GM12878 (cell line): ENCODE data around the gene CIAPIN1. TPM values are rescaled to one million over a fixed set of nuclear protein-coding genes. Genes with fewer than 3 reads are reported as not detected.

Experiments used
- ATAC-seq: fragments of 200-7000 bp; cut with Tn5 transposase; 3 replicates; pipeline ENCODE4 v1.9.1; 2020; ENCODE audit warnings: mild to moderate bottlenecking, moderate library complexity
- BruUV-seq: library from RNA; stranded (reverse); fragments of 400-500 nt; replicated peaks from 2 replicates; lab custom pipeline; 2021; lab: Mats Ljungman, UMichigan
- CTCF ChIA-PET: fragments of 300-600 bp; sonication (Branson Sonifier 250); formaldehyde crosslinking; extraction: SDS; loops from one replicate; lab custom pipeline; 2021; ENCODE audit warnings: inconsistent platforms; lab: Yijun Ruan, JAX
- POLR2A ChIA-PET: fragments of 350-600 bp; formaldehyde crosslinking; extraction: SDS; loops from one replicate; lab custom pipeline; 2021; ENCODE audit warnings: inconsistent platforms; lab: Charles Lee
- RAD21 ChIA-PET: fragments of 300-600 bp; sonication (Branson Sonifier 250); formaldehyde crosslinking; loops from one replicate; lab custom pipeline; 2023; ENCODE audit warnings: antibody characterized with exemption; ENCODE audit not compliant: unreplicated experiment; lab: Charles Lee
- SMC1A ChIA-PET: fragments of 300-600 bp; sonication (Branson Sonifier 250); formaldehyde crosslinking; loops from one replicate; lab custom pipeline; 2023; ENCODE audit not compliant: unreplicated experiment, uncharacterized antibody; lab: Charles Lee
- DNase-seq: peaks from one replicate; pipeline ENCODE4 v3.0.0-alpha.2; 2011; ENCODE audit warnings: low read depth, low spot score
- FAIRE-seq: peaks from 3 replicates; lab custom pipeline; 2011; peaks lifted over from hg19 to GRCh38; lab: Jason Lieb, UNC
- H2AFZ ChIP-seq: 2 replicates; pipeline ENCODE4 v1.6.0; 2011; ENCODE audit warnings: low read depth, low read length, control low read depth; ENCODE audit not compliant: control insufficient read depth
- H3K27ac ChIP-seq: 2 replicates; pipeline ENCODE4 v1.5.1; 2011; ENCODE audit warnings: control low read depth; ENCODE audit not compliant: control insufficient read depth, insufficient read depth
- H3K27me3 ChIP-seq, 2 experiments: replicated peaks in 1 of 2; 2 replicates each; pipeline versions ENCODE4 v1.6.0 to v1.6.1; 2011; ENCODE audit warnings: low read length in 1 of 2; ENCODE audit not compliant: control insufficient read depth in 2 of 2, insufficient read depth in 2 of 2
- H3K36me3 ChIP-seq, 2 experiments: 2 replicates each; pipeline ENCODE4 v1.5.1; 2011; ENCODE audit warnings: low read length in 1 of 2; ENCODE audit not compliant: control insufficient read depth in 2 of 2, insufficient read depth in 2 of 2
- H3K4me1 ChIP-seq: 2 replicates; pipeline ENCODE4 v1.6.1; 2011; ENCODE audit warnings: mild to moderate bottlenecking, low read length, moderate library complexity, mixed read lengths; ENCODE audit not compliant: control insufficient read depth, insufficient read depth
- H3K4me2 ChIP-seq: 2 replicates; pipeline ENCODE4 v1.6.0; 2011; ENCODE audit warnings: control low read depth; ENCODE audit not compliant: control insufficient read depth, insufficient read depth
- H3K4me3 ChIP-seq: fragments of 200-600 bp; sonication (generic); 2 replicates; pipeline ENCODE4 v1.5.1; 2016
- H3K79me2 ChIP-seq: 2 replicates; pipeline ENCODE4 v1.6.0; 2011; ENCODE audit warnings: low read length; ENCODE audit not compliant: control insufficient read depth, insufficient read depth
- H3K9ac ChIP-seq: 2 replicates; pipeline ENCODE4 v1.8.0; 2011; ENCODE audit warnings: low read length, control low read depth, mixed read lengths; ENCODE audit not compliant: control insufficient read depth, insufficient read depth
- H3K9me3 ChIP-seq: replicated peaks from 3 replicates; pipeline ENCODE4 v1.5.1; 2011; ENCODE audit warnings: mild to moderate bottlenecking, low read length; ENCODE audit not compliant: control insufficient read depth, insufficient read depth
- H4K20me1 ChIP-seq: 2 replicates; pipeline ENCODE4 v1.6.0; 2011; ENCODE audit not compliant: control insufficient read depth, insufficient read depth
- ESRRA ChIP-seq: IDR thresholded peaks from 2 replicates; pipeline ENCODE4 v1.6.1; 2012; ENCODE audit warnings: mild to moderate bottlenecking, low read length, improper control_type of control experiment
- HDGF ChIP-seq: fragments of 450-650 bp; IDR thresholded peaks from 2 replicates; pipeline ENCODE4 v1.6.1; 2016; ENCODE audit warnings: antibody characterized with exemption
- LARP7 ChIP-seq: fragments of 450-650 bp; IDR thresholded peaks from 2 replicates; pipeline ENCODE4 v1.6.1; 2017; ENCODE audit warnings: mild to moderate bottlenecking
- MAX ChIP-seq: IDR thresholded peaks from 2 replicates; pipeline ENCODE4 v1.6.1; 2012; ENCODE audit warnings: low read depth, low read length, improper control_type of control experiment
- MYC ChIP-seq: IDR thresholded peaks from 2 replicates; pipeline ENCODE4 v1.6.1; 2011; ENCODE audit warnings: mild to moderate bottlenecking, low read length, moderate library complexity, inconsistent platforms; ENCODE audit not compliant: insufficient read depth, insufficient replicate concordance, insufficient read length, severe bottlenecking
- NFYA ChIP-seq: IDR thresholded peaks from 2 replicates; pipeline ENCODE4 v1.6.1; 2011; ENCODE audit warnings: low read depth, mild to moderate bottlenecking, low read length, improper control_type of control experiment, borderline replicate concordance
- NFYB ChIP-seq: IDR thresholded peaks from 2 replicates; pipeline ENCODE4 v1.6.1; 2011; ENCODE audit warnings: low read depth, mild to moderate bottlenecking, low read length, improper control_type of control experiment, moderate library complexity; ENCODE audit not compliant: insufficient read depth
- NR2F1 ChIP-seq: fragments of 450-650 bp; conservative IDR thresholded peaks from 2 replicates; pipeline ENCODE4 v1.6.1; 2017; ENCODE audit warnings: mild to moderate bottlenecking
- RELB ChIP-seq: fragments of 450-650 bp; IDR thresholded peaks from 2 replicates; pipeline ENCODE4 v1.6.1; 2017; ENCODE audit warnings: low read depth, mild to moderate bottlenecking, moderate library complexity
- SP1 ChIP-seq: IDR thresholded peaks from one replicate; pipeline ENCODE4 v1.6.1; 2011; ENCODE audit warnings: low read depth, low read length
- STAT1 ChIP-seq: fragments of 450-650 bp; conservative IDR thresholded peaks from 2 replicates; pipeline ENCODE4 v1.6.1; 2014; ENCODE audit warnings: antibody characterized with exemption, mild to moderate bottlenecking
- SUPT20H ChIP-seq: IDR thresholded peaks from 2 replicates; pipeline ENCODE4 v1.6.1; 2011; ENCODE audit warnings: low read depth, mild to moderate bottlenecking, low read length, moderate library complexity, borderline replicate concordance; ENCODE audit not compliant: control insufficient read depth
- TCF7 ChIP-seq: IDR thresholded peaks from 2 replicates; pipeline ENCODE4 v1.6.1; 2014; ENCODE audit warnings: antibody characterized with exemption, borderline replicate concordance
- YBX1 ChIP-seq: fragments of 450-650 bp; IDR thresholded peaks from 2 replicates; pipeline ENCODE4 v1.6.1; 2016; ENCODE audit warnings: antibody characterized with exemption
- WGBS: methylation state at CpG from one replicate; pipeline ENCODE4 v1.1.6; 2016; ENCODE audit warnings: low lambda C conversion rate; ENCODE audit not compliant: insufficient replicate concordance, insufficient coverage; ENCODE audit errors: missing lambda C conversion rate; 5-methylcytosine and 5-hydroxymethylcytosine counted together
- in situ Hi-C: fragments of 300-500 bp; cut with MboI; formaldehyde crosslinking; loops from 9 replicates; pipeline ENCODE4 v1.14.3; 2018; ENCODE audit warnings: mixed read lengths
- intact Hi-C: fragments of 100-400 bp; cut with micrococcal nuclease; formaldehyde crosslinking; loops from one replicate; pipeline ENCODE4 v1.14.2; 2022; ENCODE audit not compliant: unreplicated experiment
- polyA plus RNA-seq, 11 experiments: library from polyadenylated mRNA; depleted of rRNA in 4 of 11; unstranded in 6 of 11; stranded (reverse) in 5 of 11; fragments of >200 nt; fragmentation: Nextera tagmentation in 4 of 11; fragmentation: Illumina TruSeq in 1 of 11; extraction: Ambion mirVana in 4 of 11; extraction: Trizol in 1 of 11; gene quantifications; 1 replicate in 1 of 11; 2 replicates in 10 of 11; pipeline versions ENCODE4 v1.2.1 to v1.2.3, GENCODE V29; 2011 to 2016; ENCODE audit warnings: inconsistent platforms in 2 of 11, missing spikeins in 2 of 11, low read depth in 1 of 11
- total RNA-seq, 4 experiments: library from RNA; depleted of rRNA in 3 of 4; stranded (reverse); fragments of >200 nt in 3 of 4; fragmentation: Illumina TruSeq in 1 of 4; extraction: Trizol in 1 of 4; gene quantifications; 2 replicates each; pipeline versions ENCODE4 v1.2.1 to v1.2.3, GENCODE V29; 2013 to 2021
- TF ChIP-seq, protein P1 (sequence below), 3 experiments: IDR thresholded peaks in 2 of 3; conservative IDR thresholded peaks in 1 of 3; 2 replicates each; pipeline ENCODE4 v1.5.1; 2011; ENCODE audit warnings: low read depth in 3 of 3, low read length in 3 of 3, mild to moderate bottlenecking in 3 of 3, control low read depth in 2 of 3, moderate library complexity in 2 of 3, inconsistent platforms in 1 of 3, mixed read lengths in 1 of 3; ENCODE audit not compliant: control insufficient read depth in 2 of 3, insufficient read depth in 1 of 3; ENCODE audit errors: extremely low read depth in 1 of 3

The CIAPIN1 gene
- total and polyA plus RNA-seq, 10 of the 15 experiments (the other 5 are each of a cell fraction or from before 2014, with no cell fraction given), result 46.2 to 150 (median 54.3) TPM

GRCh38 chr16:57480754-57481230, 33.6 kb upstream of the CIAPIN1 start:
- WGBS, result 57% methylated on average over 6 of the region's 6 CpGs
- Histone ChIP-seq H3K4me1 (peaks cover 13% of the 10 kb centered on the region; the same call in 1 of the 2 replicates), H3K36me3 (no peaks in the 10 kb centered on the region), H3K4me3 (no peak overlapping the region), H3K79me2 (no peaks in the 10 kb centered on the region), H3K9me3 (no peaks in the 10 kb centered on the region), H4K20me1 (no peaks in the 10 kb centered on the region), H3K9ac (no peak overlapping the region), H2AFZ (no peak overlapping the region), H3K27ac (no peak overlapping the region), H3K4me2 (no peak overlapping the region), H3K27me3 (peaks cover 0 to 2% of the 10 kb centered on the region in 2 experiments; a peak in 1 of 4 replicates)
- RAD21 ChIA-PET, result interaction anchor here (0.9 kb wide), 1 partner anchor 8 kb away, joined by 3 read pairs; no protein-coding TSS in a partner anchor
- TF ChIP-seq LARP7 (no peak), MYC (no peak), MAX (no peak), HDGF (no peak), NFYA (no peak), TCF7 (no peak), NR2F1 (no peak), STAT1 (no peak), YBX1 (no peak), SUPT20H (no peak), SP1 (no peak), NFYB (no peak), RELB (no peak), ESRRA (no peak)
- TF ChIP-seq, protein P1, sequence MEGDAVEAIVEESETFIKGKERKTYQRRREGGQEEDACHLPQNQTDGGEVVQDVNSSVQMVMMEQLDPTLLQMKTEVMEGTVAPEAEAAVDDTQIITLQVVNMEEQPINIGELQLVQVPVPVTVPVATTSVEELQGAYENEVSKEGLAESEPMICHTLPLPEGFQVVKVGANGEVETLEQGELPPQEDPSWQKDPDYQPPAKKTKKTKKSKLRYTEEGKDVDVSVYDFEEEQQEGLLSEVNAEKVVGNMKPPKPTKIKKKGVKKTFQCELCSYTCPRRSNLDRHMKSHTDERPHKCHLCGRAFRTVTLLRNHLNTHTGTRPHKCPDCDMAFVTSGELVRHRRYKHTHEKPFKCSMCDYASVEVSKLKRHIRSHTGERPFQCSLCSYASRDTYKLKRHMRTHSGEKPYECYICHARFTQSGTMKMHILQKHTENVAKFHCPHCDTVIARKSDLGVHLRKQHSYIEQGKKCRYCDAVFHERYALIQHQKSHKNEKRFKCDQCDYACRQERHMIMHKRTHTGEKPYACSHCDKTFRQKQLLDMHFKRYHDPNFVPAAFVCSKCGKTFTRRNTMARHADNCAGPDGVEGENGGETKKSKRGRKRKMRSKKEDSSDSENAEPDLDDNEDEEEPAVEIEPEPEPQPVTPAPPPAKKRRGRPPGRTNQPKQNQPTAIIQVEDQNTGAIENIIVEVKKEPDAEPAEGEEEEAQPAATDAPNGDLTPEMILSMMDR (IDR thresholded peaks at IDR 0.05 in 2 of 3, conservative IDR thresholded peaks at IDR 0.05 in 1 of 3; ENCODE audit: control insufficient read depth in 2 of 3, extremely low read depth in 1 of 3, insufficient read depth in 1 of 3, low read depth in 3 of 3, low read length in 3 of 3), result no peak
- no TSS peak for BruUV-seq
- intact Hi-C loops (no loop called here), in situ Hi-C loops (no loop called here)
- DNase-seq (no peak), FAIRE-seq (no peak), ATAC-seq (no peak)
- SMC1A ChIA-PET, result interaction anchor here (1.2 kb wide), 1 partner anchor 39 kb away, joined by 3 read pairs; no protein-coding TSS in a partner anchor
- CTCF ChIA-PET, result interaction anchor here (0.6 to 1.4 kb wide), 2 partner anchors 63 to 616 kb away, joined by 3 read pairs; no protein-coding TSS in a partner anchor
- POLR2A ChIA-PET, result no interaction called here
